ACHN (cell line): Measurements from ENCODE around the gene ASXL2.
"Not testable (repeated sequence)": the region's sequence is repeated elsewhere in the genome, so short reads cannot be mapped to it uniquely, and the experiment has no call there.

Experiments
- DNase-seq: peaks from one replicate; pipeline ENCODE4 v3.0.0-alpha.2; 2015
- in situ Hi-C: cut with HindIII; loops from 2 replicates; pipeline ENCODE4 v1.10.0; 2017; ENCODE audit warnings: low sequenced_read_pairs, low pct_ligation_motif_present, low pct_unique_long_range_greater_than_20kb

Gene ASXL2

GRCh38 chr2:25878361-25879132, at the start of gene ASXL2:
ASXL2 (minus strand) TSS chr2:25878487; CDS start chr2:25878222, 265 bp downstream.
- in situ Hi-C loops = no loop called here
- DNase-seq = peak; percentile 99

GRCh38 chr2:25926984-25927756, 48.9 kb upstream of the ASXL2 start:
- in situ Hi-C loops = no loop called here

GRCh38 chr2:25922501-25922900, 44.2 kb upstream of the ASXL2 start:
- no peak for DNase-seq
- in situ Hi-C loops = no loop called here

More at GRCh38 chr2:25926984-25927756, 48.9 kb upstream of the ASXL2 start:
- DNase-seq = no peak

DNA sequence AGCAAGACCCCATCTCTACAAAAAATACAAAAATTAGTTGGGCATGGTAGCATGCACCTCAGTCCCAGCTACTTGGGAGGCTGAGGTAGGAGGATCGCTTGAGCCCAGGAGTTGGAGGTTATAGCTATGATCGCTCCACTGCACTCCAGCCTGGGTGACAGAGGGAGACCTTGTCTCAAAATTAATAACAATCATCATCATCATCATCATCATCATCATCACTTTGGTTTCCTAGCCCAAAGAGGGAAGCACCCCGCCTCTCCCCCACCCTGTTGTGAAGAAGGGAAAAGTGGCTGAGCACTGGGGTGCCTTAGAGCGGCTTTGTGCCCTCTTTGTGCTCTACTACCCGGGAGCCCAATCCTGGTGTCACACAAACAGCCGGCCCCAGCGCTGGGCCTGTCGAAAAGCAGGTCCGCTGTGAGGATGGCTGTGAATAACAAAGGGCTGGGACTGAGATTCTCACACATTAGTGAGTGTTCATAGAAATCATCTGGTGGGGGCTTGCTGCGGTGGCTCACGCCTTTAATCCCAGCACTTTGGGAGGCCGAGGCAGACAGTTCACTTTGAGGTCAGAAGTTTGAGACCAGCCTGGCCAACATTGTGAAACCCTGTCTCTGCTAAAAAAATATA, 42.6 kb upstream of the ASXL2 start:
- DNase-seq = no peak
- in situ Hi-C loops = no loop called here

GRCh38 chr2:25920336-25920735, 42.0 kb upstream of the ASXL2 start:
- no peak for DNase-seq

GRCh38 chr2:25917832-25918231, 39.5 kb upstream of the ASXL2 start:
- no peak for DNase-seq
- in situ Hi-C loops = no loop called here

More at GRCh38 chr2:25920336-25920735, 42.0 kb upstream of the ASXL2 start:
- in situ Hi-C loops = no loop called here

DNA sequence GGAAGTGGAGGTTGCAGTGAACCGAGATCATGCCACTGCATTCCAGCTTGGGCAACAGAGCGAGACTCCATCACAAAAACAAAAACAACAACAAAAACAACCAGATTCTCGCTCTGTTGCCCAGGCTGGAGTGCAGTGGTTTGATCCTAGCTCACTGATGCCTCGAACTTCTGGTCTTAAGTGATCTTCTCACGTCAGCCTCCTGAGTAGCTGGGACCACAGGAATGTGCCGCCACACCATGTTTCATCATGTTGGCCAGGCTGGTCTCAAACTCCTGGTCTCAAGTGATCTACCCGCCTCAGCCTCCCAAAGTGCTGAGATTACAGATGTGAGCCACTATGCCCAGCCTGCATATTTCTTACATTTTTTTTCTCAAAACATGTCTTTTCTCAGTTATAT, 39.1 kb upstream of the ASXL2 start:
- in situ Hi-C loops, DNase-seq: not testable (repeated sequence)

- in situ Hi-C loops, DNase-seq: not testable (repeated sequence)
Observed at GRCh38 chr2:25915944-25916772, 37.9 kb upstream of the ASXL2 start.

DNA sequence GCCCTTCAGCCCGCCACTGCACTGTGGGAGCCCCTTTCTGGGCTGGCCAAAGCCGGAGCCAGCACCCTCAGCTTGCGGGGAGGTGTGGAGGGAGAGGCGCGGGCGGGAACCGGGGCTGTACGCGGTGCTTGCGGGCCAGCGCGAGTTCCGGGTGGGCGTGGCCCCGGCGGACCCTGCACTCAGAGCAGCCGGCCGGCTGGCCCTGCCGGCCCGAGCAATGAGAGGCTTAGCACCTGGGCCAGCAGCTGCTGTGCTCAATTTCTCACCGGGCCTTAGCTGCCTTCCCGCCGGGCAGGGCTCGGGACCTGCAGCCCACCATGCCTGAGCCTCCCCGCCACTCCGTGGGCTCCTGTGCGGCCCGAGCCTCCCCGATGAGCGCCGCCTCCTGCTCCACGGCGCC, 37.1 kb upstream of the ASXL2 start:
- in situ Hi-C loops, DNase-seq: not testable (repeated sequence)

- in situ Hi-C loops, DNase-seq: not testable (repeated sequence)
Observed at GRCh38 chr2:25913696-25913973, 35.3 kb upstream of the ASXL2 start.

- in situ Hi-C loops = no loop called here
Observed at GRCh38 chr2:25912851-25913695, 34.8 kb upstream of the ASXL2 start.

GRCh38 chr2:25909574-25909973, 31.3 kb upstream of the ASXL2 start:
- DNase-seq, in situ Hi-C loops: not testable (repeated sequence)

More at GRCh38 chr2:25912851-25913695, 34.8 kb upstream of the ASXL2 start:
- no peak for DNase-seq

DNA sequence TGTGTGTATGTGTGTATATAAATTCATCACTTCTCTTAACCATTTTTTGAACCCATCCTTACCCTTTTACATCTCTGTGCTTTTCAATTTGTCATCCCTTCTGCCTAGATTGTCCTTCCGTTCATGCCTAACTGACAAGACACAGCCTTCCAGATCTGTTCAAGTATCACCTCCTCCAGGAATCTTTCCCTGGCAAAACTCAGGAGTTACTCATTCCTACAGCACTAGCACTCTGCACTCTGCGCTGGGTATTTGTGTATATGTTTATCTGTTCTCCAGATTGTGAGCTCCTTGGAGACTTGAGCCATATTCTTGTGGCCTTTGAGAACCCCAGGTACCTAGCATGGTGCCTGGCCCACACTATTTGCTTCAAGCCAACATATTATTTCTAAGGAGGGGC, 26.8 kb upstream of the ASXL2 start:
- DNase-seq = no peak
- in situ Hi-C loops = no loop called here

DNA sequence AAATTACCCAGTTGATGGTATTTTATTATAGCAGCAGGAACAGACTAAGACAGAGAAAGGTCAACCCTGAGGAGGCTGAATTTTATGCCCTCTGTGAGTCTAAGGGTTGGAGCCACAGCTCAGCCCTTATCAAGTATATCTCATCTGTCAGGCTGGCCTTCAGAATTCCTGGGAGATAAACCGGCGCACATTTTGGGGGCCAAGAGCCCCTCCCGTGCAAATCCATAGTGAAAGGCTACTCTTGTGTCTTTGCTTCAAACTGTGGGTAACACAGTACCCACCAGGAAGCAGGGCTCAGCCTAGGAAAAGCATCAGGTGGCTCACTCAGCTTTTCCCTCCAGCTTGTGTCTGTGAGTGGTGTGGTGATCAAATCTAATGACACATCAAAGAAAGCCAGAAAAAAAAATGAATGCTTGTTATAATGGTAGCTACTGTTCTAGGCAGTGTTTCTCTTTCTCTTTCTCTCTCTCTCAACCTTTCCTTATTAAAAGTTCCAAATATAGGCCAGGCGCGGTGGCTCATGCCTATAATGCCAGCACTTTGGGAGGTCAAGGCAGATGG, 25.0 kb upstream of the ASXL2 start:
- DNase-seq = no peak

DNA sequence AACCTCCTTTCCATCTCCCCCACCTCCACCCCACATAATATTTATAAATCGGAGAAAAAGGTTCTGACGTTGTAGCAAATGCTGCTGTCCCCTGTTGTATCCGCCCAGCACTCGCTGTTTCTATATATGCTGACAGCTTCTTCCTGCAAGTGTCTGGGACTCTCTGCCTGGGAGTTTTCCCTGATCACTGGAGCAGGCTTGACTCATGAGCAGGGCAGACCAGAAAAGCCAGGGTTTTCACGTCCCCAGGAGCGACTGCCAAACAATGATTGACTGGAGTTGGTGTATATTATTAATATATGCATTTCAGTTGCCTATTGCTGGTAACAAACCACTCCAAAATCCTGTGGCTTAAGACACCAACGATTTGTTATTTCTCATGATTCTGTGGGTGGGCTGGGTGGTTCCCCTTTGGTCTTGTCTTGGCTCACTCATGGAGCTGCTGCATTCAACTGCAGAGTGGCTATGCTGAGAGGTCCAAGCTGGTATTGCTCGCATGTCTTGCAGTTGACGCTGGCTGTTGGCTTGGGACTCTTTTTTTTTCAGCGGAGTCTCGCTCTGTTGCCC, 21.2 kb upstream of the ASXL2 start:
- in situ Hi-C loops = no loop called here
- DNase-seq = no peak

More for the DNA sequence above, 25.0 kb upstream of the ASXL2 start:
- in situ Hi-C loops = no loop called here

GRCh38 chr2:25897506-25897905, 19.2 kb upstream of the ASXL2 start:
- no peak for DNase-seq
- in situ Hi-C loops = no loop called here

- DNase-seq, in situ Hi-C loops: not testable (repeated sequence)
Observed at GRCh38 chr2:25896308-25896707, 18.0 kb upstream of the ASXL2 start.
